SH-SY5Y (cell line): ENCODE results near the gene COMMD3.

Source experiments
- GATA2 ChIP-seq: IDR thresholded peaks from 2 replicates; pipeline ENCODE4 v1.6.1; 2011; ENCODE audit warnings: mild to moderate bottlenecking, low read depth, low read length
- GATA3 ChIP-seq: IDR thresholded peaks from 2 replicates; pipeline ENCODE4 v1.6.1; 2011; ENCODE audit warnings: low read depth, mild to moderate bottlenecking, low read length, moderate library complexity

DNA sequence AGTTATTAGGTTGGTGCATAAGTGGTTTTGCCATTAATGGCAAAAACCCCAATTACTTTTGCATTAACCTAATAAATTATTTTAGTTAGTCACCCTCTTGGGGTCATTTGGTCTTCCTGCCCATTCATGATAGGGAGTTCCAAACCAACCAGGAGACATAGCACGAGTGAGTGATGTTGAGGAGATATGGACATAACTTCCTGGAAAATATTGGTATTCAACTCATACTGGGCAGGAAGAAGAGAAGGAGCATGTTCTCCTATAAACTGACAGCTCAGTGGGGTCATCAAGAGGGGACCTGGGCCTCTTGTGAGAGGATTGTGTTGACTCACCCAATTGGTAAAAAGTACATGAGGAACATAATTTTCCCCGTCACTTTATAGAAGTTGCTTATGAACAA, 52.8 kb downstream of the COMMD3 start:
- TF ChIP-seq GATA2 (no peak), GATA3 (no peak)
